Stomach (tissue), 9 donors: ENCODE data around the gene ELOVL5. TPM values are rescaled to one million over a fixed set of nuclear protein-coding genes. Genes with fewer than 3 reads are reported as not detected.

Experiments
- DNase-seq, 2 donors: peaks; one replicate each; pipeline versions ENCODE4 v3.0.0 to v3.0.0-alpha.2; 2013 to 2019
- H3K27ac ChIP-seq, 5 donors: fragments of 200-600 bp in 4 of 5; sonication (generic) in 4 of 5; one replicate each; pipeline ENCODE4 v1.5.1; 2013 to 2019; ENCODE audit warnings: mild to moderate bottlenecking in 1 of 5, moderate library complexity in 1 of 5
- H3K27me3 ChIP-seq, 3 donors: fragments of 200-600 bp; sonication (generic); one replicate each; pipeline ENCODE4 v1.5.1; 2017 to 2019; ENCODE audit warnings: mixed run types in 1 of 3
- H3K36me3 ChIP-seq, 4 donors: fragments of 200-600 bp; sonication (generic); 1 replicate in 3 of 4; 2 replicates in 1 of 4; pipeline ENCODE4 v1.5.1; 2016 to 2019
- H3K4me1 ChIP-seq, 4 donors: fragments of 200-600 bp; sonication (generic); one replicate each; pipeline ENCODE4 v1.5.1; 2016 to 2019
- H3K4me3 ChIP-seq, 4 donors: fragments of 200-600 bp; sonication (generic) in 3 of 4; one replicate each; pipeline ENCODE4 v1.5.1; 2016 to 2019; ENCODE audit warnings: mild to moderate bottlenecking in 1 of 4
- H3K9me3 ChIP-seq, 4 donors: fragments of 200-600 bp; sonication (generic); one replicate each; pipeline ENCODE4 v1.5.1; 2016 to 2019
- EP300 ChIP-seq: sonication (generic); formaldehyde crosslinking; IDR thresholded peaks from one replicate; pipeline ENCODE4 v1.6.1; 2017; ENCODE audit warnings: antibody characterized with exemption
- POLR2A ChIP-seq, 4 donors: fragments of 450-650 bp; IDR thresholded peaks; one replicate each; pipeline ENCODE4 v1.6.1; 2016; ENCODE audit warnings: antibody characterized with exemption in 4 of 4, control low read depth in 2 of 4, mild to moderate bottlenecking in 1 of 4, moderate library complexity in 1 of 4
- POLR2AphosphoS5 ChIP-seq, 3 donors: sonication (generic); formaldehyde crosslinking; IDR thresholded peaks; one replicate each; pipeline ENCODE4 v1.6.1; 2016; ENCODE audit warnings: antibody characterized with exemption in 3 of 3
- WGBS, 5 donors: extraction: QIAGEN DNeasy Blood & Tissue Kit in 3 of 5; methylation state at CpG; one replicate each; pipeline versions ENCODE4 v1.1.5 to v1.1.7; 2013 to 2018; 5-methylcytosine and 5-hydroxymethylcytosine counted together
- intact Hi-C: fragments of 100-400 bp; cut with DNase I; formaldehyde crosslinking; loops from one replicate; pipeline ENCODE4 v1.15.1; 2023; ENCODE audit warnings: low total_unique reads
- polyA plus RNA-seq, 3 donors: library from polyadenylated mRNA; stranded (reverse); fragments of 200-250 nt; gene quantifications; one replicate each; pipeline ENCODE4 v1.2.3, GENCODE V29; 2013
- total RNA-seq, 5 donors: library from RNA; depleted of rRNA; stranded (reverse); fragments of >200 nt; gene quantifications; one replicate each; pipeline versions ENCODE4 v1.1.0 to v1.2.3, GENCODE V29; 2014 to 2016
- TF ChIP-seq, protein P1 (sequence below), 7 experiments: fragments of 450-650 bp in 4 of 7; fragments of 200-600 bp in 3 of 7; sonication (generic) in 3 of 7; IDR thresholded peaks; one replicate each; pipeline ENCODE4 v1.5.1; 2016 to 2019; ENCODE audit warnings: antibody characterized with exemption in 7 of 7, control low read depth in 2 of 7, mild to moderate bottlenecking in 1 of 7
- donor health status: healthy with polysubstance abuse.
- donor health status: Bipolar disorder and iron deficiency.
- donor health status: healthy.

ELOVL5 gene
- total and polyA plus RNA-seq, 8 donors: 2.6 to 57.8 (median 12.8) TPM

DNA sequence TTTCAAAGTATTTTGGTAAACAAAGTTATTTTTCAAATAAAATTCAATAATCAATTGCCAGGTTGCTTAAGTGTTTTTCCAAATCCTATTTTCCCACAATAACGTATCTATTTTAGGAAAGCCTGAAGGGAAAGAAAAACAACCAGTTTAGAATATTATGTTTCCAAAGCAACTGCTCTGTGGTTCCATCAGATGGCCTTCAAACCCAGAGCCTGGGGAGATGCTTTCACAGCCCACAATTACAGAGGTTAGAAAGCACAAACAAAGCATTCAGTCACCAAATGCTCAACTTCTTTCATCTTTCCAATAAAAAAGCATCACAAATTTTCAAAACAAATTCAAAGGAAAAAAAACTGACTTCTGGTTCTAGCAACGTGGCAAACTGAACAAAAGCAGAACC is 66.0 kb downstream of the ELOVL5 start:
- Histone ChIP-seq H3K9me3 (no peaks in the 10 kb centered on the region), H3K36me3 (peaks cover 0 to 4% (median 0%) of the 10 kb centered on the region in 4 donors), H3K4me3 (no peak overlapping the region), H3K4me1 (peaks cover 0 to 28% (median 14%) of the 10 kb centered on the region in 4 donors), H3K27me3 (no peaks in the 10 kb centered on the region), H3K27ac (no peak overlapping the region)
- no peak for DNase-seq
- WGBS, 5 donors: 49 to 78% (median 65%) methylated on average over 2 of the region's 2 CpGs
- intact Hi-C loops: loop anchor here (10.0 kb wide), 1 partner anchor 108 kb away; no protein-coding TSS in a partner anchor
- TF ChIP-seq POLR2A (IDR thresholded peaks at IDR 0.05) (no peak), EP300 (no peak)
- TF ChIP-seq, protein P1, sequence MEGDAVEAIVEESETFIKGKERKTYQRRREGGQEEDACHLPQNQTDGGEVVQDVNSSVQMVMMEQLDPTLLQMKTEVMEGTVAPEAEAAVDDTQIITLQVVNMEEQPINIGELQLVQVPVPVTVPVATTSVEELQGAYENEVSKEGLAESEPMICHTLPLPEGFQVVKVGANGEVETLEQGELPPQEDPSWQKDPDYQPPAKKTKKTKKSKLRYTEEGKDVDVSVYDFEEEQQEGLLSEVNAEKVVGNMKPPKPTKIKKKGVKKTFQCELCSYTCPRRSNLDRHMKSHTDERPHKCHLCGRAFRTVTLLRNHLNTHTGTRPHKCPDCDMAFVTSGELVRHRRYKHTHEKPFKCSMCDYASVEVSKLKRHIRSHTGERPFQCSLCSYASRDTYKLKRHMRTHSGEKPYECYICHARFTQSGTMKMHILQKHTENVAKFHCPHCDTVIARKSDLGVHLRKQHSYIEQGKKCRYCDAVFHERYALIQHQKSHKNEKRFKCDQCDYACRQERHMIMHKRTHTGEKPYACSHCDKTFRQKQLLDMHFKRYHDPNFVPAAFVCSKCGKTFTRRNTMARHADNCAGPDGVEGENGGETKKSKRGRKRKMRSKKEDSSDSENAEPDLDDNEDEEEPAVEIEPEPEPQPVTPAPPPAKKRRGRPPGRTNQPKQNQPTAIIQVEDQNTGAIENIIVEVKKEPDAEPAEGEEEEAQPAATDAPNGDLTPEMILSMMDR (IDR thresholded peaks at IDR 0.05): no peak

DNA sequence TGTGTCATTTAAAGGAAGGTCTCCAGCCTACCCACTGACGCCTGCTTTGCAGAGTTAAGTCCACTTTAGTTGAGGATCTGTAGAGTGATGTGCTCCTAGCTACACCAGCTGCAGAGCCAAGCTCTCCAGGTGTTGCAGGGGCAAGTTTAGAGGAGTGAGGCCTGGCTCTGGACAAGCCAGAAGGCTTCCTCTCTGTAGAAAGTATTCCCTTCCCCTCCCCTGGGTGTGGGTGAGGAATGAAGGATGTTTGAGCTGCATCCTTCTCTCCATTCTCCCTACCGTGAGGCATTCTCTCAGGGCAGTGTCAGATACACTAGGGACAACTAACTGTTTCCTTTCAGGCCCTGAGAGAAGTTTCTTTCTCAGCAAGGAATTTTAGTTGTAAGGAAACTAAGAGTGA is 66.5 kb downstream of the ELOVL5 start:
- H3K36me3 ChIP-seq: peaks cover 0 to 5% (median 0%) of the 10 kb centered on the region in 4 donors
- no peak overlapping the region for H3K27ac ChIP-seq
- no peak overlapping the region for H3K4me3 ChIP-seq
- H3K9me3 ChIP-seq: no peaks in the 10 kb centered on the region
- WGBS, 5 donors: 72 to 92% (median 77%) methylated on average over 2 of the region's 2 CpGs
- H3K4me1 ChIP-seq: peaks cover 0 to 28% (median 14%) of the 10 kb centered on the region in 4 donors
- no peak for DNase-seq
- no peak for TF ChIP-seq POLR2A (IDR thresholded peaks at IDR 0.05)
- TF ChIP-seq, protein P1 (IDR thresholded peaks at IDR 0.05): no peak
- H3K27me3 ChIP-seq: no peaks in the 10 kb centered on the region
- intact Hi-C loops: loop anchor here (10.0 kb wide), 1 partner anchor 107 kb away; no protein-coding TSS in a partner anchor

DNA sequence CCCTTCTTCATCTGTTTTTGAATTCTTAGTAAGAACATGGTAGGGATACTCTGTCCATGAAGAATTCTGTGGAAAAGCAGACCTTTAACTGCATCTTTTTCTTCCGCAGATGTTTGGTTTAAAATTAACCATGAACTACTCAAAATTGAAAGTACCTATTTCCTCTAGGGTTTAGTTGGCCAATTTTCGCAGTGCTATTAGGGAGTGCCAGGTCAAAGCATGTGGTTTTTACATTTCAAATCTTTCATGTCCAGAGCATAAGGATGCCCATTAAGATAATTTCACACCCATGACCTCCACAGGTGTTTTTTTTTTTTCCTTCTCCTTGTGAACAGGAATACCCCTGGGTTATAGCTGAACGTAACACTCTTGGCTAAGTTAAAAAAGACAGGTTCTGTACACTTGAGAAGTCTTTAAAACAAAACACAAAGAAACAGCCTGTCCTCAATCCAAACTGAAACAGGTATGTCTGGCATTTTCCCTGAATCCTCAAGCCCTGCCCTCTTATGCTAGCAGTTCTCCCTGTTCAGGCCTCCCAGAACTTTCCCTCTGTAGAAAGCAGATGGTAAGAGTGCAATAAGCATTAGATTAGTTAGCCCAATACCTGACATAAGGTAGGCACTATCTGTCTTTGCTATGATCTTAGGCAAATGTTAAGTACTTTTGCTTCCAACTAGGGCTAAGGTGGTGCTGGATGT is 67.1 kb downstream of the ELOVL5 start:
- DNase-seq: no peak
- Histone ChIP-seq H3K27ac (no peak overlapping the region), H3K4me1 (peaks cover 0 to 28% (median 14%) of the 10 kb centered on the region in 4 donors), H3K4me3 (no peak overlapping the region), H3K27me3 (no peaks in the 10 kb centered on the region), H3K36me3 (peaks cover 0 to 11% (median 4%) of the 10 kb centered on the region in 4 donors), H3K9me3 (no peaks in the 10 kb centered on the region)
- TF ChIP-seq EP300: no peak
- TF ChIP-seq, protein P1 (IDR thresholded peaks at IDR 0.05): no peak
- TF ChIP-seq POLR2A (IDR thresholded peaks at IDR 0.05): no peak
- no peak for TF ChIP-seq POLR2AphosphoS5 (IDR thresholded peaks at IDR 0.05)
- intact Hi-C loops: loop anchor here (10.0 kb wide), 1 partner anchor 107 kb away; no protein-coding TSS in a partner anchor
- 78 to 83% (median 80%) methylated on average over 3 of the region's 3 CpGs for WGBS, 5 donors

DNA sequence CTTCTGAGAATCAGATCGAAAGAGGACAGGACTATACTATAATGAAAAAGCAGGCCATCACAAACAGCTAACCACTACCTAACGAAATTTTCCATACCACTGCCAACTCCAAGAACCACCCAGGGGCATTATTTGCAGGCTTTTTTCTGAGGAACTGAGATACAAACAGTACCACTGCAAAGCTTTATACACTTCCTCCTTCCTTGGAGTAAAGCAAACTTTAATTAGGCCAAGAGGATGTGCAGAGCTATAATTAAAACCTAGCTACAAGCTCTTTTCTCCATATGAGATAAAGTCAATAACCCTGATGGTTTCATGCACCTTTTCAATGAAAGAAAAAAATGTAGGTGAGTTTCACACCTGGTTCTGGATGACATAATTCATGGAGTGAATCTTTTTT is 68.5 kb downstream of the ELOVL5 start:
- intact Hi-C loops: loop anchor here (10.0 kb wide), 1 partner anchor 105 kb away; no protein-coding TSS in a partner anchor
- peaks cover 0 to 17% (median 8%) of the 10 kb centered on the region in 4 donors for H3K36me3 ChIP-seq
- H3K27me3 ChIP-seq: no peaks in the 10 kb centered on the region
- H3K4me1 ChIP-seq: peaks cover 0 to 28% (median 14%) of the 10 kb centered on the region in 4 donors
- no peak overlapping the region for H3K4me3 ChIP-seq
- no peak for DNase-seq
- H3K9me3 ChIP-seq: no peaks in the 10 kb centered on the region
- no peak overlapping the region for H3K27ac ChIP-seq
- TF ChIP-seq, protein P1 (IDR thresholded peaks at IDR 0.05): no peak
- no peak for TF ChIP-seq EP300
- TF ChIP-seq POLR2AphosphoS5 (IDR thresholded peaks at IDR 0.05): no peak
- TF ChIP-seq POLR2A (IDR thresholded peaks at IDR 0.05): no peak
- 76 to 88% (median 83%) methylated on average over 2 of the region's 2 CpGs for WGBS, 5 donors
